Urinary bladder (tissue), 4 donors: ENCODE data around the gene NKAIN4. TPM values are rescaled to one million over a fixed set of nuclear protein-coding genes. Genes with fewer than 3 reads are reported as not detected.

Source experiments
- DNase-seq: peaks from one replicate; pipeline ENCODE4 v3.0.0-alpha.2; 2015; ENCODE audit errors: extremely low spot score
- H3K27ac ChIP-seq: one replicate; pipeline ENCODE4 v1.5.1; 2013; ENCODE audit warnings: low read depth, mild to moderate bottlenecking, moderate library complexity
- H3K36me3 ChIP-seq: one replicate; pipeline ENCODE4 v1.6.1; 2013; ENCODE audit warnings: mild to moderate bottlenecking, moderate library complexity; ENCODE audit not compliant: insufficient read depth
- H3K4me1 ChIP-seq: one replicate; pipeline ENCODE4 v1.6.1; 2013; ENCODE audit warnings: mild to moderate bottlenecking, moderate library complexity; ENCODE audit not compliant: insufficient read depth
- H3K4me3 ChIP-seq: one replicate; pipeline ENCODE4 v1.5.1; 2013; ENCODE audit warnings: low read depth, low read length
- WGBS: extraction: QIAGEN DNeasy Blood & Tissue Kit; methylation state at CpG from one replicate; pipeline ENCODE4 v1.1.7; 2013; 5-methylcytosine and 5-hydroxymethylcytosine counted together
- polyA plus RNA-seq: library from polyadenylated mRNA; stranded (reverse); fragments of 200-250 nt; gene quantifications from one replicate; pipeline ENCODE4 v1.2.3, GENCODE V29; 2013
- total RNA-seq: library from RNA; depleted of rRNA; stranded (reverse); fragments of >200 nt; gene quantifications from one replicate; pipeline ENCODE4 v1.2.3, GENCODE V29; 2014
- donor health status: healthy with polysubstance abuse.
- donor health status: healthy.

NKAIN4 gene
- total and polyA plus RNA-seq, 2 donors: 0.23 to 4.0 TPM

DNA sequence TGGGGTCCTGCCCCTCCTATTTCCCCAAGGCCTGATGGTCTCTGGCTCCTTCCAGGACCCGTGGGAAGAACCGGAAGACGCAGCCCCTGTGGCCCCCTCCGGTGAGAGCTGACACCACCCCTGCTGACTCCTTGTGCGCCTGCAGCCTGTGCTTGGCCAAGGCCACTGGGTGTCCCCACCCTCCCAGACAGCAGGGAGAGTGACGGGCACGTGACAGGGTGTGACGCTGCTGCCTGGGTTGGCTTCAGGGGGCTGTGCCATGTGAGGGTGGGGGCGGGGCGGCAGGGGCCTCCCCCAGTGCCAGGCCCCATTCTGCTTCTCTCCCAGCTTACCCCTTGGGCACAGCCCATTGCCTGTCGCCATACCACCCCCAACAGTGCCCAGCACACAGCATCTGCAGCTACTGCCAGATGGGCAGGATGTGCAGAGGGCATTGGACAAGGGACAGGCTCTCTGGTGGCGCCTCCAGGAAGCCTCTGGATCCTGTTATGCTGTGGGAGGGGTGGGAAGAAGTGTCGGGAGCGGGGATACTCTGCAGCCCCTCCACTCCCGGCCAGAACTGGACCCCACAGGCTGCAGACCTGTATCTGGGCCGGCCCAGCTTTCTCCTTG, 15.6 kb downstream of the NKAIN4 start:
- no peak overlapping the region for H3K27ac ChIP-seq
- WGBS: 48% methylated on average over 16 of the region's 16 CpGs
- no peak for DNase-seq
- no peak overlapping the region for H3K4me3 ChIP-seq
- no peaks in the 10 kb centered on the region for H3K36me3 ChIP-seq
- no peaks in the 10 kb centered on the region for H3K4me1 ChIP-seq

DNA sequence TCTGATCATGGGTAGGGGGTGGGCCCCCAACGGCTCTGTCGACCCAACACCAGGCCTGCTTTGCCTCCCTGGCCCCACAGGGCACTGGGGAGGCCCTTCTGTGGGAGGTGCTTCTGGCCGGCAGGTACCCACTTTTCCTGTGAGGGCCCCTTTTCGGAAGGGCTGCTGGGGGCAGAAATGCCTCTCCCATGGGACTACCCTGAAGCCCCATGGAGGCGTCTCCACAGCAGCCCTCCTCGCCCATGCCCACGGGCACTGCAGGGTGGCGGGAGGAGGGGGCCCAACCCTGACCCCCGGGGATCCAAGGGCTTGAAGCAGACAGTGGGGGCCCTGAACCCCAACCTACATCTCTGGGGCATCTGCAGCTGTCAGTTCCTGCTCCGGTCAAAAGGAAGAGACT, 16.2 kb downstream of the NKAIN4 start:
- Histone ChIP-seq H3K4me1 (no peaks in the 10 kb centered on the region), H3K27ac (no peak overlapping the region), H3K36me3 (no peaks in the 10 kb centered on the region), H3K4me3 (no peak overlapping the region)
- no peak for DNase-seq
- WGBS: 71% methylated on average over 10 of the region's 10 CpGs

DNA sequence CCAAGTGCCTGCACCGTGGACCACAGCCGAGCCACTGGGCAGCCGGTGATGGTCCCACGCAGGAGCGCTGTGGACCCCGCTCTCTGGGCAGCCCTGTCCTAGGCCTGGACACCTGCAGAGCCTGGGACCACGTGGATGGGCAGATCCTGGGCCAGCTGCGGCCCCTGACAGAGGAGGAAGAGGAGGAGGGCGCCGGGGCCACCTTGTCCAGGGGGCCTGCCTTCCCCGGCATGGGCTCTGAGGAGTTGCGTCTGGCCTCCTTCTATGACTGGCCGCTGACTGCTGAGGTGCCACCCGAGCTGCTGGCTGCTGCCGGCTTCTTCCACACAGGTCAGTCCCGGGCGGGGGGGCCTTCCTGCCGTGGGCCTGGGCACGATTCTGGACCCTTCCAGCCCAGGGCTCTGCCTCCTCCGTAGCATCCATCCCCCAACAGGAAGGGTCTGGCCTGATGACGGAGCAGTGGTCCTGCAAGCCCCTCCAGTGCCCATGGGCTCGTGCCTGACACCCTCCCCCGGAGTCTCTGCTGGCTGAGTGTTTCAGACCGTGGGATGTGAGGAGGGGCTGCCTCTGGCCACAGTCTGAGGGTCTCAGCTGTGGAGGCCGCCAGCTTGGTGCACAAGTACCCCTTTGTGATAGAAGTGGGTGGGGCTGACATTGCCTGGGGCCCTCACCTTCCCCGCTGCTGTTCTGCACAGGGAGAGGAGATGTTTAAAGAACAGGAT, 18.0 kb downstream of the NKAIN4 start:
- H3K4me1 ChIP-seq: no peaks in the 10 kb centered on the region
- WGBS: 82% methylated on average over 26 of the region's 26 CpGs
- H3K4me3 ChIP-seq: no peak overlapping the region
- DNase-seq: no peak
- no peak overlapping the region for H3K27ac ChIP-seq
- no peaks in the 10 kb centered on the region for H3K36me3 ChIP-seq

DNA sequence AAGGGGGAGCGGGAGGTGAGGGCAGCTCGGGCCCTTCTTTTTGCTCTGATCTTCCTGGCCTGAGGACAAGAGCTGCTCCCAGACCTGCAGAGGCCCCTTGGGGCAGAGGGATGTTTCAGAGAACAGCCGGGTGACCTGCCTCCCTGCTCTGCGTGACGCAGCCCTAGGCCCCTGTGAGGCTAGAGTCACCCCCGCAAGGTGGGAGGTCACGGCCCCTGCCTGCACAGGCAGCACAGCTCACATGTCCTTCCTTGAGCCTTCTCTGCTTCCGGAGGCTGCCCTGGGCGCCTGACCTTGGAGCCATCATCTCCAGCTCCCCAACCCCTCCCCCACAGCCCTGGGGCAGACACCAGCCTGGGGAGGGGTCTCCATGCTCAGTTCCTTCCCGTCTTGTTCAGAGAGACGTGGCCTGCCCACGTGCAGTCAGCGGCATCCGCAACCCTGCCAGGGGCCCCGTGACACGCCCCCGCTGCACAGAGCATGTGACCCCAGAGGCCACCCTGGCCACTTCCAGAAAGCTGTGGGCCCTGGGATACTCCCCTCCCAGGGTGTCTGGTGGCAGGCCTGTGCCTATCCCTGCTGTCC, 18.8 kb downstream of the NKAIN4 start, which contains the start of gene BIRC7:
TSS of gene BIRC7 (plus strand) at position 507 of the 585 bp plus-strand sequence. CDS start 192 bp downstream, outside the sequence.
- H3K36me3 ChIP-seq: no peaks in the 10 kb centered on the region
- WGBS: 45% methylated on average over 17 of the region's 17 CpGs
- no peak within 1 kb of the TSS for H3K27ac ChIP-seq
- no peak for DNase-seq
- no peaks in the 10 kb centered on the region for H3K4me1 ChIP-seq
- no peak within 1 kb of the TSS for H3K4me3 ChIP-seq

DNA sequence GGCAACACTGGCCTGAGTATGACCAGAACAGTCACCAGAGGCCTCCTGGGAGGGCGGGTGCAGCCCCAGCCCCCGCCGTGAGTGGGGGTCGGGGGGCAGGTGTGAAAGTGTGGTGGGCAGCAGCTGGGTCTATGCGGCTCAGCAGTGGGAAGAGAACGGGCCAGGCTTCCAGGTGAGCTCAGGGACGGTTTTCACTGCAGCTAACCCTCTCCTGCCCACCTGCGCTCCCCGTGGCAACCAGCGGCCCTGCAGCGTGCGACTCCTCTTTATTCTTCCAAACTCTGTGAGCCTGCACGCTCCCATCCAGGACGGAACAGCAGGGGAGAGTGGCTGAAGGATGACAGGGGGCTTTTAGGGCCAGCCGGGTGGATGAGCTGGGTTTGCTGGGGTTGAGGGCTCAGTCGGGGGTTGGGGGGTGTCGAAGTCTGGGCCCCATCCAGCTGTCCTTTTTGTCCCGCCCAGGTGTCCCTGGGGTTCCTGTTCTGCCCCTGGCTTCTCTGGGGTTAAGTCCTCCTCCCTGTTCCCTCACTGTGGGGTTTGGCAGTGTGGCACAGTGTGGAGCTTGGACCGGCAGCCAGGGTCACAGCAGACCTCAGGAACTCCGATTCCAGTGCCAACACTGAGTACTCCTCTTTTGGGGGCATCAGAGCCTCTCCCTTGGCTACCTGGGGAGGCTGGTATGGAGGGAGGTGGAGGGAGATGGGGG, 19.4 kb downstream of the NKAIN4 start:
- no peak overlapping the region for H3K27ac ChIP-seq
- DNase-seq: no peak
- H3K4me1 ChIP-seq: no peaks in the 10 kb centered on the region
- WGBS: 27% methylated on average over 20 of the region's 20 CpGs
- H3K4me3 ChIP-seq: no peak overlapping the region
- H3K36me3 ChIP-seq: no peaks in the 10 kb centered on the region

DNA sequence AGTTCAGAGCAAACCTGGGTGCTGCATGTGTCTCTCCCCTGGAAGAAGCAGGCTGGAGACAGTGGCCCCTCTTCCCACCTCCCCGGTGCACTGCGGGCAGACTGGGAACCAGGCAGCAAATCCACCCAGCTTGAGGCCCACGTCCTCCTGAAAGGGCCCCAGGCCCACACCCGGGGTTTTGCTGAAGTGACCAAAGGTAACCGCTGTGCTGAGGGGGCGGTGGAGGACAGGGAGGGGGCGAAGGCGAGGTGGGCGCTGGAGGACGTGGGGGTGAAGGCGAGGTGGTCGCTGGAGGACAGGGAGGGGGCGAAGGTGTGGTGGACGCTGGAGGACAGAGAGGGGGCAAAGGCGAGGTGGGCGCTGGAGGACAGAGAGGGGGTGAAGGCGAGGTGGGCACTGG, 20.3 kb downstream of the NKAIN4 start:
- Histone ChIP-seq H3K4me1 (no peaks in the 10 kb centered on the region), H3K27ac (no peak overlapping the region), H3K36me3 (no peaks in the 10 kb centered on the region), H3K4me3 (no peak overlapping the region)
- DNase-seq: no peak
- 86% methylated on average over 17 of the region's 17 CpGs for WGBS

DNA sequence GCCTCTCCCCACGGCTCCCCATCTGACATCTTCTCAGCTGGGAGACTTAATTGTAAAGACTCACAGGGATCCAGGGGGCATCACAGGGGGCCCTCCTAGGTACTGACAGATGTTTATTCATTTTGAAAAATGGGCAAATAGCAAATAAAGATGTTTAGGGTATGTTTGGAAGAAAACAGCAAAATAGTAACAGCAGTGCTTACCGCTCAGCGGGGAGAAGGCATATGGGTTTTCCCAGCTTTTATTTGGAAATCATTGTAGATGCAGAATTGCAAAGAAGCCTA, 21.3 kb downstream of the NKAIN4 start:
- H3K4me3 ChIP-seq: no peak overlapping the region
- no peak for DNase-seq
- H3K36me3 ChIP-seq: no peaks in the 10 kb centered on the region
- 93% methylated on average over 3 of the region's 3 CpGs for WGBS
- H3K4me1 ChIP-seq: no peaks in the 10 kb centered on the region
- H3K27ac ChIP-seq: no peak overlapping the region

DNA sequence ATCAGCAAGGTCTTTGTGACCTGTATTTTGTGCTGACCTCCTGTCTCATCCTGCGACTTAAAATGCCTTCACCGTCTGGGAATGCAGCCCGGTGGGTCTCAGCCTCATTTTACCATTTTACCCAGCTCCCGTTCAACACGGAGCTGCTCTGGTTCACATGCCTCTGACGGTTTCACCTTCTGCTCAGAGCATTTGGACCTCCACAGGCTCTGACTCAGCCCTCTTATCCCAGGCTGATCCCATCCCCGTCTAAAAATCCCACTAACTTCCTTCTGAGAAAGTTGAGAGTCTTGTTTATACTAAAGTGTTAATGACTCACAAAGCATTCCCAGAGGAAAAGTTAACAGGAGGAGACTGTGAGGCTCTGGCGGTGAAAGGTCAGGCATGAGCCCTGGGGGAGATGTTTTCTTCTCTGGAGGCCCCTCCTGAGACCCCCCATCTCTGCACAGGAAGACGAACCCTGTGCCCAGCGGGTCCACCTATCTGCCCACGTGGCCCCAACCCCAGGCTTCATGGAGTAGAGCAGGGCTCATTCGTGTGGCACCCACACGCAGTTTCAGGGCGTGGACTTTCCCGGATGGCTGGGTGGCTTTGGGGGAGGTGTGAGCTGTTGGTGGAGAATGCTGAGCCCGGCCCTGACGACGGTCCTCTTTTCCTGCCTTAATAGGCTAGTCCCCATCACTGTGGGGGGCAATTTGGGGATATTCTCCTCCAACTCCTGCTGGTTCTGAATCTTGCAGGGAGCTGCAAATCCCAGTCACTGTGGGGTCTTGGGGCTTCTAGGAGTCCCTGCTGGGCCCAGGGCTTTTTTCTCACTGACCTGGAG, 21.8 kb downstream of the NKAIN4 start:
- WGBS: 46% methylated on average over 18 of the region's 18 CpGs

DNA sequence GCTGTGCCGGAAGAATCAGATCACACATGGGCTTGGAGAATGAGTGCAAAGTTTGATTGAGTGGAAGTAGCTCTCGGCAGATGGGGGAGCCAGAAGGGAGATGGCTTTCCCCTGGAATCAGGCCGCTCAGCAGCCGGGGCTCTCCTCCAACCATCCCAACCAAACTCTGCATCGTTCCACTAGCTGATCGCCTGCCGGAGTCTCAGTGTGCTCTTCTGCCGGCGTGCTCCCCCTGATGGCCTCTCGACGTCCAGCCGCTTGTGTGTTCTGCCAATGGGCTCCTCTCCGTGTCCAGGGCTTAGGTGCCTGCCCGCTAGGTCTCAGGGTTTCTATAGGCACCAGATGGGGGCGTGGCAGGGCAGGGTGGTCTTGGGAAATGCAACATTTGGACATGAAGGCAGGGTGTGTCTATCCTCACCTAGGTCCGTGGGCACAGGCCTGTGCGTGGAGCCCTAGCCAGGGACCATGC, 23.4 kb downstream of the NKAIN4 start:
- H3K27ac ChIP-seq: no peak overlapping the region
- WGBS: 14% methylated on average over 17 of the region's 17 CpGs
- no peaks in the 10 kb centered on the region for H3K36me3 ChIP-seq
- DNase-seq: peak; percentile 64
- H3K4me1 ChIP-seq: no peaks in the 10 kb centered on the region
- no peak overlapping the region for H3K4me3 ChIP-seq

More for the DNA sequence above, 21.8 kb downstream of the NKAIN4 start:
- Histone ChIP-seq H3K4me3 (no peak overlapping the region), H3K36me3 (no peaks in the 10 kb centered on the region), H3K27ac (no peak overlapping the region), H3K4me1 (no peaks in the 10 kb centered on the region)
- no peak for DNase-seq

DNA sequence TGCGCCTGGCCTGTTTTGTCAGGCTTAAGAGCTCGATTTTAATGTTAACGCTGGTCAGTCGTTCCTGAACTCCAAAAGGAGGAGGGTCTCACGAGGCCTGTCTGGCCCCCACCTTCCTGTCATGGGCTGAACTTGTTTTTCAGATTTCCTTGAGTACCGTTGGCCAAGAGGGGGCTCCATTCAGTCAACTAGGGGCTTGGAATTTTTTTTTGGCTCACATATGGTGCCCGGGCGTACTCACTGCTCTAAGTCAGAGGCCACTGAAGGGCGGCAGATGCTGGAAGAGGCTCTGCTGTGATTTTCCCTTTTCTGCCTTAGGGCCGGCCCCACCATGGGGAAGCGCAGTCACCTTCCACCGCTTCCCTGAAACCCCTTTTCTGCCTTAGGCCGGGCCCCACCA, 25.5 kb downstream of the NKAIN4 start:
- Histone ChIP-seq H3K4me3 (no peak overlapping the region), H3K27ac (no peak overlapping the region), H3K36me3 (no peaks in the 10 kb centered on the region), H3K4me1 (no peaks in the 10 kb centered on the region)
- 58% methylated on average over 13 of the region's 13 CpGs for WGBS
- DNase-seq: no peak

DNA sequence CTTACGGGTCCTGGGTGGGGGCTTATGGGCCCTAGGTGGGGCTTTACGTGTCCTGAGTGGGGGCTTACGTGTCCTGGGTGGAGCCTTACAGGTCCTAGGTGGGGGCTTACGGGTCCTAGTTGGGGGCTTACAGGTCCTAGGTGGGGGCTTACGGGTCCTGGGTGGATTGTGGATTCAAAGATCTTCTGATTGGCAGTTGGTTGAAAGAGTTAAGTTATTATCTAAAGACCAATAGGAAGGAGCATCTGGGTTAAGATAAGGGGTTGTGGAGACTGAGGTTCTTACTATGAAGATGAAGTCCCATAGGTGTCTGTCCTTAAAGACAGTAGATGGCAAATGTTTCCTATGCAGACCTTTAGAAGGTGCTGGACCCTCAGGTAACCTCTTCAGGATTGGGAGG, 27.0 kb downstream of the NKAIN4 start:
- Histone ChIP-seq H3K4me1 (no peaks in the 10 kb centered on the region), H3K27ac (no peak overlapping the region), H3K36me3 (no peaks in the 10 kb centered on the region), H3K4me3 (no peak overlapping the region)
- DNase-seq: no peak
- WGBS: 92% methylated on average over 5 of the region's 5 CpGs

DNA sequence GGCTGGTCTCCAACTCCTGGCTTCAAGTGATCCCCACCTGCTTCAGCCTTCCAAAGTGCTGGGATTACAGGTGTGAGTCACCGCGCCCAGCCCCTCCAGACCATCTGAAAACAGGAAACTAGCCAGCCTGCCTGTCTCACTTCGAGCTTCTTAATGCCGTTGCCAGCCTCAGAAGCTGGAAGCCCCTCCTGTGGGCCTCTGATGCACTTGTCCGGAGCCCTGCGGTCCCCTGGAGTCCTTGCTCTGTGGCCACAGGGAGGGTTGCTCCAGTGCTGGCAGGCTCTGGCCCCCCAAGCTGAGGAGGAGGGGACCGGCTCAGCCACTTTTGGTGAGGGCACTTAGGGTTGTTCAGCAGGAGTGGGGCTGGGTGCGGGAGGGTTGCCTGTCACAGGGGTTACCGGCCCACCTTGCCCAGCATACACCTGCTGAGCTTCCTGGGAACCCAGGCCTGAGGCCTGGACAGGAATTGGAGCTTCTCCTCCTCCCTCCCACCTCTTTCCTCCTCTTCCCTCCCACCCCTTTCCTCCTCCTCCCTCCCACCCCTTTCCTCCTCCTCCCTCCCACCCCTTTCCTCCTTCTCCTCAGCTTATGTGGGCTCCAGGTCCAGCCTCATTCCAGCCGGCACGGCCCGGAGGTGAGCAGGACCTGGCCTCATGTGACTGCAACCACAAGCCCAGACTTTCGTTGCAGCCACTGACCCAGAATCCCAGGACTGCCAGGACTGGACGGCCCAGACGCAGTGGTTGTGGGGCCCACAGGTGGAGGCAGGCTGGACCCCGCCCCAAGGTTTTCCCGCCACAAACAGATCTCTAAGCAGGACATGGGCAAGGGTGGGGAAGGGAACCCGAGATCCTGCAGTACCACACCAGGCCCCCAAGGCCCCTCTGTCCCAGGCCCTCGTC, 28.0 kb downstream of the NKAIN4 start:
- Histone ChIP-seq H3K36me3 (no peaks in the 10 kb centered on the region), H3K4me1 (no peaks in the 10 kb centered on the region), H3K4me3 (no peak overlapping the region), H3K27ac (no peak overlapping the region)
- no peak for DNase-seq
- 81% methylated on average over 19 of the region's 19 CpGs for WGBS
